CD4-positive, alpha-beta T cell treated with Interleukin-6 at 100 ng/mL for 8 hours (primary cell): Measurements from ENCODE around the gene GNPTG.

ENCODE experiments used
- DNase-seq: peaks from one replicate; pipeline ENCODE4 v3.0.0-alpha.2; 2020; ENCODE audit warnings: mixed read lengths, low spot score

GNPTG gene

GRCh38 chr16:1351582-1352362 lies at the start of gene GNPTG, which contains the start of gene TSR3:
Gene GNPTG (plus strand): TSS chr16:1351931. CDS start chr16:1351966, 35 bp downstream.
Gene TSR3 (minus strand): TSS chr16:1351878. CDS start chr16:1351804, 74 bp downstream.
- DNase-seq, result peak; percentile 81

GRCh38 chr16:1305823-1306222 lies 45.9 kb upstream of the GNPTG start:
- DNase-seq, result no peak

DNA sequence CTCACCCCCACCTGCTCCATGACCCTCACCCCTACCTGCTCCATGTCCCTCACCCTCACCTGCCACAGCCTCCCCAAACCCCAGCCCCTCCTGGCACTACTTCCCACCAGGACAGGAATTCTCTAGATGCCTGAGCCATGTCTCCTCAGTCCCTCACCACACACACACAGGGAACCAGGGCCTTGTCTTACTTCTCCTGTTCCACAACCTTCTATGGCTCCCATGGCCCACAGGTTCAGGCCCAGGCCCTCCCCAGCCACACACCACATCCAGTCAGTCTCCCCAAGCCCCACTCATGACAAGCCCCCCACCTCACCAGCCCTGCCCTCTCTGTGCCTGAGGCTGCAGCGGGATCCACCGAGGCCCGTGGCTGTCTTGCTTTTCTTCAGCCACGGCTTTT lies 45.4 kb upstream of the GNPTG start:
- DNase-seq, result no peak

DNA sequence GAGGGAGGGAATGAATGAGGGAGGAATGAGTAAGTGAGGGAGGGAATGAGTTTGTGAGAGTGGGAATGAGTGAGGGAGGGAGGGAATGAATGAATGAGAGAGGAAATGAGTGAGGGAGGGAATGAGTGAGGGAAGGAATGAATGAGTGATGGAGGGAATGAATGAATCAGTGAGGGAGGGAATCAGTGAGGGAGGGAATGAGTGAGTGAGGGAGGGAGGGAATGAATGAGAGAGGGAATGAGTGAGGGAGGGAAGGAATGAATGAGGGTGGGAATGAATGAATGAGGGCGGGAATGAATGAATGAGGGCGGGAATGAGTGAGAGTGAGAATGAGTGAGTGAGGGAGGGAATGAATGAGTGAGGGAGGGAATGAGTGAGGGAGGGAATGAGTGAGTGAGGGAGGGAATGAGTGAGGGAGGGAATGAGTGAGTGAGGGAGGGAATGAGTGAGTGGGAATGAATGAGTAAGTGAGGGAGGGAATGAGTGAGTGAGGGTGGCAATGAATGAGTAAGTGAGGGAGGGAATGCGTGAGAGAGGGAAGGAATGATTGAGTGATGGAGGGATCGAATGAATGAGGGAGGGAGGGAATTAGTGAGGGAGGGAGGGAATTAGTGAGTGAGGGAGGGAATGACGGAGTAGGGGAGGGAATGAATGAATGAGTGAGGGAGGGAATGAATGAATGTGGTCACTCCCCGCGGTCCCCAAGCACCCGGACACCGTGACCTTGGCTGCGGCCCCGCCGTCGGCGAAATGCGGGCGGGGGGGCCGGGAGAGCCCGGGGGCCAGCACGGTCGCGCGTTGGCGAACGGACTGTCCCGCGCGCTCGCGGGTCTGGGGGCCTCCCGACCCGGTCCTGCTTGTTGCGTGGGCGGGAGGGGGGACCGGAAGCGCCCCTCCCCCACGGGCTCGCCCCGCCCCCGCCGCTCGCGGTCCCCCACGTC lies 43.4 kb upstream of the GNPTG start:
- no peak for DNase-seq

DNA sequence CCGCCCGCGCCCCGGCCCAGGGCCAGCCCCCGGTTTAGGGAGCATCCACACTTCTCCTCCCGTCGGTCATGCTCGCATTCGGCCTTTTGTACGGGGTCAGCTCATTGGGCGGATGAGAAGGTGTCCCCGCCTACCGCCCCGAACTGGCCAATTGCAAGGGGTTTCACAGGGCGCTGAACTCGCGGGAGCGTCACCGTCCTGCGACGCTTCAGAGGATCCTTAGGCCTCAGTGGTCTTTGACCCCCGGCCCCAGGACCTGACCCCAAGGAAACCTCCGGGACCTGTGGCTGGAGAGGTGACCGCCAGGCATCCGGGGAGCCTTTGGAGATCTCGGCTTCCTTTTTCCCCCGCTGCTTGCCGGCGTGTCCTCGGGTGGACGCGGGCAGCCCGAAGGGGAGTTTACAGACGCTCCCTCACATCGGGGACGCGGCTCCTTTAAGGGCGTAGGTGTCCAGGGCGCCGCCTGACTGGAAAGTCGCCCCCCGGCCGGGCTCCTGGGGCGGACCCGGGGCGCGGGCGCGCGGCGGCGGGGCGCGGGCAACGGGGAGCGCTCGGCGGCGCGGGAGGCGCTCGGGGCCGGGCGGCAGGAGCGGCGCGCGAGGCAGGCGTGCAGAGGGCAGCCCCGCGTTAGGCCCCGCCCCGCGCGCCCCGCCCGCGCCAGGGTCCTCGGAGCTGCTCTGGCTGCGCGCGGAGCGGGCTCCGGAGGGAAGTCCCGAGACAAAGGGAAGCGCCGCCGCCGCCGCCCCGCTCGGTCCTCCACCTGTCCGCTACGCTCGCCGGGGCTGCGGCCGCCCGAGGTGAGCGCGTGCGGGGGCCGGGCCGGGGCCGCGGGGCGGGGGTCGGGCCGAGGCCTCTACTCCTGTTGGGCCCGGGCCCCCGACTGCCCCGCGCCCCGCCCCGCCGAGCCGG lies 42.5 kb upstream of the GNPTG start, which contains the start of gene UBE2I:
UBE2I (plus strand) TSS at position 660 of the 909 bp plus-strand sequence. CDS start 4,395 bp downstream, outside the sequence.
- DNase-seq, result peak; percentile 95

DNA sequence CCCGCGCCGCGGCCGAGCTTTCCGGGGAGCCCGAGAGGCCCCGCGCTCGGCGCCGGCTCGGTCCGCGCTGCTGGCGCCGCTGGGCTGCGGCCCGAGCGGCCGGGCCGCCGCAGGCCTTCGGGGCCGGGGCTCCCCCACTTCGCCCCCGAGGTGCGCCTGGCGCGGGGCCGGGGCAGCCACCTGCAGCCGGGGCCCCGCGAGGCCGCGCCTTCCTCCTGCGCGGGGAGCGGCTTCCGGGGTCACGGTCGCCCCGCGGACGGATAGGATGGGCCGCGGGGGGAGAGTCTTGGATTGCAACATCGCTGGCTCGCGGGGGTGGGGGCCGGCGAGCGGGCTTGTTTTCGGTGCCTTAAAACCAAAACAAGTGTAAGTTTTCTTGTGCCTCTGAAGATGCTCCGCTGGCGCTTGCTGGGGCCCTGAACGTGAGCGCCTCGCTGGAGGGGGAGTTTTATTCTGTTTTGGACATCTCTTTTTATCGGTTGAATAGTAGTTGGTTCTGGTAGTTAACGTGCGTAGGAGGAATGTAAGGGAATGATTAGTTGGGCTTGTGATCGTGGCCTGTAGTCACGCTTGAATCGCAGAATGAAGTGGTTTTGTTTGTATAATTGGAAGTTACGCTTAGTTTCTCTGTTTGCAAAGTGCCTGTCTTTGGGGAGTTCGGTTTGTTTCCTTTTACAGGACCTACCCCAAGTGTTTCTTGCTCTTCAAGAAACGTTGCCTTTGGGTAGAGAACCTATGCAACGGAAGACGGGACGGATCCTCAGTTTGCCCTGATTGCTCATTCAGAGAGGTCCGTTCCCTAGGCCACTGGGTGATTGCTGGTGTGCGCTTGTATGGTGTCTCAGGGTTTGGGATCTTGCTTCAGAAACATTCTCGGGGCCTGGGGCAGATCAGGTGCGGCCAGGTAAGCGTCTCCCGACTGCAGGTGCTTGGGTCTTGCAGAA lies 41.6 kb upstream of the GNPTG start:
- DNase-seq, result peak; percentile 38

DNA sequence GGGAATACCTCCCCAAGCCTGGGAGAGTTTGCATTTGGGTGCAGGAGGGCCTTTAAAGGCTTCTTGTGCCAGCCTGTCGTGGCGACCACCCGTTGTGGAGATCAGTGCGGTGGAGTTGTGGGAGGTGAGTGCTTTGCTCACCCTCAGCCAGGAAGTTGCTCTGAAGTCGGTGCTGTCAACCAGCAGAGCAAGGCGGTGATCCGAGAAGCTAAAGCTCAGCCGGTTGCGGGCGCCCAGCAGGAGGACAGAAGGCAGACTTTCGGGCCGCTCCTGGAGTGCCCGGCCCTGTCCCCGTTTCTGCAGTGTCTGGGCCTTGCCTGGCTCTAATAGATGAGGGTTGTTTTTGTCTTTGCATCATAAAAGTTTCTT lies 40.9 kb upstream of the GNPTG start:
- DNase-seq, result peak; percentile 24

GRCh38 chr16:1311212-1311737 lies 40.5 kb upstream of the GNPTG start:
- DNase-seq, result no peak

DNA sequence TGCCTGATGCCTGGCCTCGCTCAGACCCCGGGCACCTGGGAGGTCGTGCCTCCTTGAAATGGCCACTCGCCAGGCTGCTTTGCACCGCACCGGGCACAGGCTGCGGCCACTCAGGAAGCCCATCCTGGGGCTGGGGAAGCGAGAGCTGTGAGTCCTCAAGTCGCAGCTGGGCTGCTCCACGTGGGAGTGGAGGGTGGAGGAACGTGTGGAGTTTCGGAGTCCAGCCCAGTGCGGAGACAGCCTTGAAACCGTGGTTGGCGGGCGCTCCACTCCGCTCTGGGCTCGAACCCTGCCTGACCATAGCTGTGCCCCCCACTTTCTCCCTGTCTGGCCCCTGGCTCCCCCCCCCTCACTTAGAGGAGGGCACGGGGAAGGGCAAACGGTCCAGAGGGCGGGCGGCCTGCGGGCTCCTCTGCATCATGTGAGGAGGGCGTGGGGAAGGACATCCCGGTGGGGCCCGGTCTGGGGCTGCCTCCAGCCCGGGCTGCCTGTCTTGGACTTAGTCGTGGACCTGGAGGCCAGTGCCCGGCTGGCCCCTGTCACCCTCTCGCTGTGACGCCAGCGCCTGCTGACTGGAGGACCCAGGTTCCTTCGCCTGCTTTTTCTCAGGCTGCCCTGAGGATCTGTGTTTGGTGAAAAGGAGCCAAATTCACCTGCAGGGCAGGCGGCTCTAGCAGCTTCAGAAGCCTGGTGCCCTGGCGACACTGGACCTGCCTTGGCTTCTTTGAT lies 39.8 kb upstream of the GNPTG start:
- no peak for DNase-seq

- no peak for DNase-seq
Observed at GRCh38 chr16:1312467-1312816, 39.3 kb upstream of the GNPTG start.

- DNase-seq, result no peak
Observed at GRCh38 chr16:1312903-1313302, 38.8 kb upstream of the GNPTG start.

- DNase-seq, result no peak
Observed at GRCh38 chr16:1313721-1314369, 37.9 kb upstream of the GNPTG start.

- no peak for DNase-seq
Observed at GRCh38 chr16:1314399-1315068, 37.2 kb upstream of the GNPTG start.

DNA sequence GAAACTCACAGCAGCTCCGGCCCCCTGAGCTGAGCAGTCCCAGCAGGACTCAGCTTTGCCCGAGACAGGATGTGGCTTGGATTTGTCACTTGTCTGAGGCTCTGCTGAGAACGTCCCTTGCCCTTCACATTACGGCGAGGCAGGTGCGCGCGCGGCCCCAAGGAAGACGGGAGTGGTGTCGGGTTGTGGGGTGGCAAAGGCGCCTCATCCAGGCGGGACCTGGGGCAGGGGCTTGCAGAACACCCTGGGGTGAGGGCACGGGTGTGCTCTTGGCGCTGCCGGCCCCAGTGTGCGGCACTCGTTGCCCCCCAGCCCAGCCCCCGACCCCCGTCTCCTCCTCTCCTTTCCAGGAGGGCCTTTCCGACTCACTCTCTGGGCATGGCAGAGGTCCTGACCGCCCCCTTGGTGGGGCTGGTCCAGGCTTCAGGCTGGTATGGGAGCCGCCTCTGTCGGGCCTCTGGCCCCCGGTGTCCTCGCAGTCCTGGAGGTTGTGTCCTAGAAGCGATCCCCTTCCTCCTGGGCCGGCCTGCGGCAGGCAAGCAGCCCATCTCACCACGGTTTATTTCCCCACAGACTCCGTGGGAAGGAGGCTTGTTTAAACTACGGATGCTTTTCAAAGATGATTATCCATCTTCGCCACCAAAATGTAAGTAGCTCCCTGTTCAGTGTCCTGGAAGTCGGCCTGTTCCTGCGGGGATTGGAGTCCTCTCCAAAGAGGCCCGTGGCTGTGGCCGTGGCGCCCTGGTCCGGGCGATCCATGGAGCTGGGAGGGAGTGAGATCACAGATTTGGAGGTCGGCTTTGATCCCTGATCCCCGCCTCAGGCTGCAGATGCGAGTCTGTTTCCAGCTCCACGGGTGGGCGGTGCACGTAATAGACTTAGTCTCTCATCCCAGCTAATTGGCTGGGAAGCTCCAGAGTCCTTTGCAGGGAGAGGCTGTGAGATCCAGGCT lies 36.4 kb upstream of the GNPTG start:
- no peak for DNase-seq

DNA sequence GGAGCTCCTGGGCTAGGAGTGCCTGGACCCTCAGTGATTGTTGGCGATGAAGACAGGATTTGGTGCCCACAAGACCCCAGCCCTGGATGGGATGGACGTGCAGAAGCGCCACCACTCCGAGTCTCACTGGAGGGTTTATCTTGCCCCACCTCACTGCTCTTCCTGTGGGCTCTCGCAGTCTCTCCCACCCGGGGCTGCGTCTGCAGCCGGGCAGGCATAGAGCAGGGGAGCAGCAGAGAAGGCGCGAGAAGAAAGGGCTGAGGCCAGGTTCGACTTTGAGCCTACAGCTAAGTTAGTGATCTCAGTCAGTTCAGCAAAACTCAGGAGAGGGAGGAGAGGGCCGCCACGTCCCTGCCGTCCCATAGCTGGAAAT lies 35.7 kb upstream of the GNPTG start:
- no peak for DNase-seq

DNA sequence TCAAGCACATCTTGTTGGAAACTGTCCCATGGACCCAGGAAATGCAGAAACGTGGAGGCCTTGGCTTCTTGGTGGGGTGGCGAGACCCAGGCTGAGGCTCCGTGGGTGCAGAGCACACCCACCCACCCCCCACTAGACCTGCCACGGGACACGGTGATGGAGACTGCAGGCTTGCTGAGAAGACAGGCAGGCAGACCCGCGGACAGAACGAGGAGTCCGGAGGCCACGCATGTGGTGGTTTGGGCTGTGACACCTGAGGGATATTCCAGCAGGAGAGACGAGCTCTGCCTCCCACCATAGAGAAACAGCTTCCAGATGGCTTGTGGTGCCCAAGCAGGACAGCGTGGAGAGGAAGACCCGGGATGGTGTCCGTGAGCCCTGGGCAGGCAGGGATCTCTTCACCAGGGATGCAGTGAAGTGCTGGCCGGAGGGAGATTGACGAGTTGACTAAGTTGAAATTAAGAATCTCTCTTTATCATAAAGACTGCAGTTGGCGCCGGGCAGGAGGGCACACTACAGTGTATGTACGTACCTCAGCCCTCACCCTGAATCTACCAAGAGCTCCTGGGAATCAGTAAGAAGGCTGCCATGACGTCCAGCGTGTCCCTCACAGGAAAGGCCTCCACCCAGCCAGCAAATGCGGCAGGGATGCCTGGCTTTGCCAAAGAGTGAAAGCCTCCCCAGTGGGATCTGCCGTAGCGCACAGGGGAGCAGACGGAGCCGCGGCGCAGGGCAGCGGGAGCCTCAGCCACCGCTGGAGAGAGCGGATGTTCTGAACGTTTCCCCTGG lies 34.1 kb upstream of the GNPTG start:
- no peak for DNase-seq

GRCh38 chr16:1318268-1318545 lies 33.5 kb upstream of the GNPTG start:
- no peak for DNase-seq
